Astrocyte (in vitro differentiated cells and primary cell): ENCODE measurements around the gene PRDM11. TPM values are rescaled to one million over a fixed set of nuclear protein-coding genes. Genes with fewer than 3 reads are reported as not detected.

ENCODE experiments used
- DNase-seq: peaks from one replicate; pipeline ENCODE4 v3.0.0-alpha.2; 2010; ENCODE audit warnings: low read depth
- FAIRE-seq: peaks from 2 replicates; lab custom pipeline; 2011; peaks lifted over from hg19 to GRCh38; lab: Jason Lieb, UNC
- H2AFZ ChIP-seq: 2 replicates; pipeline ENCODE4 v1.6.0; 2012; ENCODE audit warnings: low read depth, low read length, inconsistent platforms
- H3K27ac ChIP-seq: 2 replicates; pipeline ENCODE4 v1.5.1; 2011; ENCODE audit warnings: low read depth, low read length, inconsistent platforms
- H3K27me3 ChIP-seq: 2 replicates; pipeline ENCODE4 v1.6.0; 2011; ENCODE audit warnings: low read length, inconsistent platforms; ENCODE audit not compliant: insufficient read depth
- H3K36me3 ChIP-seq: 2 replicates; pipeline ENCODE4 v1.5.1; 2011; ENCODE audit warnings: low read length, inconsistent platforms; ENCODE audit not compliant: insufficient read depth
- H3K4me1 ChIP-seq: 2 replicates; pipeline ENCODE4 v1.5.1; 2011; ENCODE audit warnings: low read length, inconsistent platforms; ENCODE audit not compliant: insufficient read depth
- H3K4me2 ChIP-seq: 2 replicates; pipeline ENCODE4 v1.6.0; 2012; ENCODE audit warnings: low read length, inconsistent platforms
- H3K4me3 ChIP-seq: 2 replicates; pipeline ENCODE4 v1.5.1; 2011; ENCODE audit warnings: low read depth, mild to moderate bottlenecking, low read length, inconsistent platforms; ENCODE audit not compliant: insufficient read depth
- H3K79me2 ChIP-seq: 2 replicates; pipeline ENCODE4 v1.6.0; 2012; ENCODE audit warnings: mild to moderate bottlenecking, low read length, inconsistent platforms; ENCODE audit not compliant: insufficient read depth
- H3K9ac ChIP-seq: 2 replicates; pipeline ENCODE4 v1.6.0; 2012; ENCODE audit warnings: mild to moderate bottlenecking, low read length, inconsistent platforms
- H3K9me3 ChIP-seq: 2 replicates; pipeline ENCODE4 v1.5.1; 2012; ENCODE audit warnings: low read depth, mild to moderate bottlenecking, low read length, inconsistent platforms; ENCODE audit not compliant: insufficient read depth
- H4K20me1 ChIP-seq: 2 replicates; pipeline ENCODE4 v1.6.0; 2012; ENCODE audit warnings: low read length, inconsistent platforms; ENCODE audit not compliant: insufficient read depth
- H3K27ac Mint-ChIP-seq: one replicate; pipeline ENCODE4 v1.8.0; 2021; ENCODE audit warnings: mild to moderate bottlenecking, mixed read lengths; ENCODE audit not compliant: unreplicated experiment
- H3K27me3 Mint-ChIP-seq: one replicate; pipeline ENCODE4 v1.8.0; 2021; ENCODE audit warnings: low read depth, mixed read lengths; ENCODE audit not compliant: unreplicated experiment
- H3K36me3 Mint-ChIP-seq: one replicate; pipeline ENCODE4 v1.8.0; 2021; ENCODE audit warnings: low read depth, mixed read lengths; ENCODE audit not compliant: unreplicated experiment
- H3K4me1 Mint-ChIP-seq: one replicate; pipeline ENCODE4 v1.8.0; 2021; ENCODE audit warnings: low read depth, mixed read lengths; ENCODE audit not compliant: unreplicated experiment
- H3K4me3 Mint-ChIP-seq: one replicate; pipeline ENCODE4 v1.8.0; 2021; ENCODE audit warnings: mild to moderate bottlenecking, moderate library complexity, mixed read lengths; ENCODE audit not compliant: unreplicated experiment
- H3K9me3 Mint-ChIP-seq: one replicate; pipeline ENCODE4 v1.8.0; 2021; ENCODE audit warnings: mild to moderate bottlenecking, mixed read lengths; ENCODE audit not compliant: unreplicated experiment
- EZH2 ChIP-seq: IDR thresholded peaks from 2 replicates; pipeline ENCODE4 v1.6.1; 2012; ENCODE audit warnings: mild to moderate bottlenecking, low read length, inconsistent platforms; ENCODE audit not compliant: insufficient read depth
- total RNA-seq: library from RNA; stranded (reverse); gene quantifications from 2 replicates; pipeline ENCODE4 v1.2.1, GENCODE V29; 2021
- TF ChIP-seq, protein P1 (sequence below): IDR thresholded peaks from 2 replicates; pipeline ENCODE4 v1.5.1; 2011; ENCODE audit warnings: low read depth, mild to moderate bottlenecking, inconsistent platforms, low read length, moderate library complexity; ENCODE audit not compliant: insufficient read depth

PRDM11 gene
- total RNA-seq, 1 donor from 2014 or later: 9.1 TPM

DNA sequence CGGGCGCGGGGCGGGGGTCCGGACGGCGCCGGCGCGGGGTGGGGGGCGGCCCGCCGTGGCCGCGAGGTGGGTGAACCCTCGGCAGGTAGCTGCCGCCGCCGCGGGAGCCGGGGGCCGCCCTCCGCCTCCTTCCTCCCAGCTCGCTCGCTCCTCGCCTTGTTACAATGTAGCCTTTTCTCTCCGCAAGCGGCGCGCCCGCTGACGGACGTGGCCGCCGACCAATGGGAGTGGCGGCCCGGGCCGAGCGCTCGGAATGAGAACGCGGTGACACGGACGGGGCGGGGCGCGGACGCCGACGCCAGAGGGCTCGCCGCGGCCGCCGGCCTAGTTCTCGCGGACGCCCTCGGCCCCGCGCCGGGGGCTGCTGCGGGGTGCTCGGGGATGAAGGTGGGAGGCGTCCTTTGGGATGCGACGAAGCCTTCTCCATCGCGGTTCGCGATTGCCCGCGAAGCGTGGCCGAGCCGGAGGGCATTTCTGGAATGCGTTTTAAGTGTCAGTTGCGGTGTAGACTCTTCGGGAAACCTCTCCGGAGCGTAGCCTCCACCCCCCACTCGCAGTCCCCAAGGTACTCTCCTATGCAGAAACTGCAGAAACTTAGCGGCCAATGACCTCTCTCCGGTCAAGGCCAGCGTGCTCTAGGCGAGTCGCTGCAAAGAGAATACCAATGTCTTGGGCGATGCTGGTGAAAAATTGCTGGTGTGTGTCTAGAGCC is 734 bp downstream of the PRDM11 start:
- peak overlapping the region; percentile 93 for H3K4me3 Mint-ChIP-seq
- H4K20me1 ChIP-seq: peaks cover 21% of the 10 kb centered on the region
- H2AFZ ChIP-seq: peak overlapping the region; percentile 97
- no peaks in the 10 kb centered on the region for H3K36me3 ChIP-seq
- H3K4me3 ChIP-seq: peak overlapping the region; percentile 90
- H3K9me3 ChIP-seq: no peaks in the 10 kb centered on the region
- TF ChIP-seq, protein P1, sequence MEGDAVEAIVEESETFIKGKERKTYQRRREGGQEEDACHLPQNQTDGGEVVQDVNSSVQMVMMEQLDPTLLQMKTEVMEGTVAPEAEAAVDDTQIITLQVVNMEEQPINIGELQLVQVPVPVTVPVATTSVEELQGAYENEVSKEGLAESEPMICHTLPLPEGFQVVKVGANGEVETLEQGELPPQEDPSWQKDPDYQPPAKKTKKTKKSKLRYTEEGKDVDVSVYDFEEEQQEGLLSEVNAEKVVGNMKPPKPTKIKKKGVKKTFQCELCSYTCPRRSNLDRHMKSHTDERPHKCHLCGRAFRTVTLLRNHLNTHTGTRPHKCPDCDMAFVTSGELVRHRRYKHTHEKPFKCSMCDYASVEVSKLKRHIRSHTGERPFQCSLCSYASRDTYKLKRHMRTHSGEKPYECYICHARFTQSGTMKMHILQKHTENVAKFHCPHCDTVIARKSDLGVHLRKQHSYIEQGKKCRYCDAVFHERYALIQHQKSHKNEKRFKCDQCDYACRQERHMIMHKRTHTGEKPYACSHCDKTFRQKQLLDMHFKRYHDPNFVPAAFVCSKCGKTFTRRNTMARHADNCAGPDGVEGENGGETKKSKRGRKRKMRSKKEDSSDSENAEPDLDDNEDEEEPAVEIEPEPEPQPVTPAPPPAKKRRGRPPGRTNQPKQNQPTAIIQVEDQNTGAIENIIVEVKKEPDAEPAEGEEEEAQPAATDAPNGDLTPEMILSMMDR: no peak
- TF ChIP-seq EZH2: no peak
- H3K27me3 Mint-ChIP-seq: peaks cover 28% of the 10 kb centered on the region
- H3K27me3 ChIP-seq: peaks cover 8% of the 10 kb centered on the region
- no peaks in the 10 kb centered on the region for H3K36me3 Mint-ChIP-seq
- H3K9me3 Mint-ChIP-seq: no peaks in the 10 kb centered on the region
- H3K79me2 ChIP-seq: peaks cover 34% of the 10 kb centered on the region
- H3K4me1 ChIP-seq: peaks cover 16% of the 10 kb centered on the region
- peak overlapping the region; percentile 95 for H3K4me2 ChIP-seq
- peak overlapping the region; percentile 89 for H3K9ac ChIP-seq
- peak overlapping the region; percentile 82 for H3K27ac ChIP-seq
- peak; percentile 91 for DNase-seq
- H3K4me1 Mint-ChIP-seq: peaks cover 13% of the 10 kb centered on the region
- peak overlapping the region; percentile 89 for H3K27ac Mint-ChIP-seq
- no peak for FAIRE-seq

- Mint-ChIP-seq H3K4me1 (peaks cover 13% of the 10 kb centered on the region), H3K9me3 (no peaks in the 10 kb centered on the region), H3K27ac (peak overlapping the region; percentile 89), H3K36me3 (peaks cover 2% of the 10 kb centered on the region), H3K4me3 (peak overlapping the region; percentile 93), H3K27me3 (peaks cover 19% of the 10 kb centered on the region)
- TF ChIP-seq, protein P1: no peak
- TF ChIP-seq EZH2: no peak
- Histone ChIP-seq H2AFZ (peak overlapping the region; percentile 97), H3K9me3 (no peaks in the 10 kb centered on the region), H3K36me3 (no peaks in the 10 kb centered on the region), H3K4me3 (peak overlapping the region; percentile 90), H4K20me1 (peaks cover 30% of the 10 kb centered on the region), H3K4me1 (peaks cover 16% of the 10 kb centered on the region), H3K27ac (no peak overlapping the region), H3K9ac (peak overlapping the region; percentile 89), H3K27me3 (peaks cover 8% of the 10 kb centered on the region), H3K4me2 (peak overlapping the region; percentile 95), H3K79me2 (peaks cover 37% of the 10 kb centered on the region)
- FAIRE-seq: no peak
- no peak for DNase-seq
Observed at GRCh38 chr11:45147891-45148675, 1.6 kb downstream of the PRDM11 start.
